GM12878 (cell line): ENCODE data around the gene NR2F2. TPM values are rescaled to one million over a fixed set of nuclear protein-coding genes. Genes with fewer than 3 reads are reported as not detected.
A peak's percentile ranks its signal among the peaks of the same experiment; 100 is the strongest.

Experiments
- ATAC-seq: fragments of 200-7000 bp; cut with Tn5 transposase; 3 replicates; pipeline ENCODE4 v1.9.1; 2020; ENCODE audit warnings: mild to moderate bottlenecking, moderate library complexity
- BruUV-seq: library from RNA; stranded (reverse); fragments of 400-500 nt; replicated peaks from 2 replicates; lab custom pipeline; 2021; lab: Mats Ljungman, UMichigan
- CTCF ChIA-PET: fragments of 300-600 bp; sonication (Branson Sonifier 250); formaldehyde crosslinking; extraction: SDS; loops from one replicate; lab custom pipeline; 2021; ENCODE audit warnings: inconsistent platforms; lab: Yijun Ruan, JAX
- POLR2A ChIA-PET: fragments of 350-600 bp; formaldehyde crosslinking; extraction: SDS; loops from one replicate; lab custom pipeline; 2021; ENCODE audit warnings: inconsistent platforms; lab: Charles Lee
- RAD21 ChIA-PET: fragments of 300-600 bp; sonication (Branson Sonifier 250); formaldehyde crosslinking; loops from one replicate; lab custom pipeline; 2023; ENCODE audit warnings: antibody characterized with exemption; ENCODE audit not compliant: unreplicated experiment; lab: Charles Lee
- SMC1A ChIA-PET: fragments of 300-600 bp; sonication (Branson Sonifier 250); formaldehyde crosslinking; loops from one replicate; lab custom pipeline; 2023; ENCODE audit not compliant: unreplicated experiment, uncharacterized antibody; lab: Charles Lee
- DNase-seq: peaks from one replicate; pipeline ENCODE4 v3.0.0-alpha.2; 2011; ENCODE audit warnings: low read depth, low spot score
- FAIRE-seq: peaks from 3 replicates; lab custom pipeline; 2011; peaks lifted over from hg19 to GRCh38; lab: Jason Lieb, UNC
- H2AFZ ChIP-seq: 2 replicates; pipeline ENCODE4 v1.6.0; 2011; ENCODE audit warnings: low read depth, low read length, control low read depth; ENCODE audit not compliant: control insufficient read depth
- H3K27ac ChIP-seq: 2 replicates; pipeline ENCODE4 v1.5.1; 2011; ENCODE audit warnings: control low read depth; ENCODE audit not compliant: control insufficient read depth, insufficient read depth
- H3K27me3 ChIP-seq, 2 experiments: replicated peaks in 1 of 2; 2 replicates each; pipeline versions ENCODE4 v1.6.0 to v1.6.1; 2011; ENCODE audit warnings: low read length in 1 of 2; ENCODE audit not compliant: control insufficient read depth in 2 of 2, insufficient read depth in 2 of 2
- H3K36me3 ChIP-seq, 2 experiments: 2 replicates each; pipeline ENCODE4 v1.5.1; 2011; ENCODE audit warnings: low read length in 1 of 2; ENCODE audit not compliant: control insufficient read depth in 2 of 2, insufficient read depth in 2 of 2
- H3K4me1 ChIP-seq: 2 replicates; pipeline ENCODE4 v1.6.1; 2011; ENCODE audit warnings: mild to moderate bottlenecking, low read length, moderate library complexity, mixed read lengths; ENCODE audit not compliant: control insufficient read depth, insufficient read depth
- H3K4me2 ChIP-seq: 2 replicates; pipeline ENCODE4 v1.6.0; 2011; ENCODE audit warnings: control low read depth; ENCODE audit not compliant: control insufficient read depth, insufficient read depth
- H3K4me3 ChIP-seq: fragments of 200-600 bp; sonication (generic); 2 replicates; pipeline ENCODE4 v1.5.1; 2016
- H3K79me2 ChIP-seq: 2 replicates; pipeline ENCODE4 v1.6.0; 2011; ENCODE audit warnings: low read length; ENCODE audit not compliant: control insufficient read depth, insufficient read depth
- H3K9ac ChIP-seq: 2 replicates; pipeline ENCODE4 v1.8.0; 2011; ENCODE audit warnings: low read length, control low read depth, mixed read lengths; ENCODE audit not compliant: control insufficient read depth, insufficient read depth
- H3K9me3 ChIP-seq: replicated peaks from 3 replicates; pipeline ENCODE4 v1.5.1; 2011; ENCODE audit warnings: mild to moderate bottlenecking, low read length; ENCODE audit not compliant: control insufficient read depth, insufficient read depth
- H4K20me1 ChIP-seq: 2 replicates; pipeline ENCODE4 v1.6.0; 2011; ENCODE audit not compliant: control insufficient read depth, insufficient read depth
- BCLAF1 ChIP-seq: fragments of 450-650 bp; IDR thresholded peaks from 2 replicates; pipeline ENCODE4 v1.6.1; 2017; ENCODE audit warnings: antibody characterized with exemption, mild to moderate bottlenecking, moderate library complexity
- CHD1 ChIP-seq: IDR thresholded peaks from 2 replicates; pipeline ENCODE4 v1.6.1; 2012; ENCODE audit warnings: low read depth, low read length, improper control_type of control experiment
- EP300 ChIP-seq, 2 experiments: fragments of 150-350 bp in 1 of 2; IDR thresholded peaks; 2 replicates each; pipeline ENCODE4 v1.6.1; 2011 to 2012; ENCODE audit warnings: low read depth in 2 of 2, low read length in 2 of 2, borderline replicate concordance in 1 of 2, improper control_type of control experiment in 1 of 2, inconsistent platforms in 1 of 2; ENCODE audit not compliant: control insufficient read depth in 1 of 2
- MLLT1 ChIP-seq: fragments of 450-650 bp; IDR thresholded peaks from 2 replicates; pipeline ENCODE4 v1.6.1; 2016; ENCODE audit warnings: mild to moderate bottlenecking
- WGBS: methylation state at CpG from one replicate; pipeline ENCODE4 v1.1.6; 2016; ENCODE audit warnings: low lambda C conversion rate; ENCODE audit not compliant: insufficient replicate concordance, insufficient coverage; ENCODE audit errors: missing lambda C conversion rate; 5-methylcytosine and 5-hydroxymethylcytosine counted together
- in situ Hi-C: fragments of 300-500 bp; cut with MboI; formaldehyde crosslinking; loops from 9 replicates; pipeline ENCODE4 v1.14.3; 2018; ENCODE audit warnings: mixed read lengths
- intact Hi-C: fragments of 100-400 bp; cut with micrococcal nuclease; formaldehyde crosslinking; loops from one replicate; pipeline ENCODE4 v1.14.2; 2022; ENCODE audit not compliant: unreplicated experiment
- polyA plus RNA-seq, 11 experiments: library from polyadenylated mRNA; depleted of rRNA in 4 of 11; unstranded in 6 of 11; stranded (reverse) in 5 of 11; fragments of >200 nt; fragmentation: Nextera tagmentation in 4 of 11; fragmentation: Illumina TruSeq in 1 of 11; extraction: Ambion mirVana in 4 of 11; extraction: Trizol in 1 of 11; gene quantifications; 1 replicate in 1 of 11; 2 replicates in 10 of 11; pipeline versions ENCODE4 v1.2.1 to v1.2.3, GENCODE V29; 2011 to 2016; ENCODE audit warnings: inconsistent platforms in 2 of 11, missing spikeins in 2 of 11, low read depth in 1 of 11
- total RNA-seq, 4 experiments: library from RNA; depleted of rRNA in 3 of 4; stranded (reverse); fragments of >200 nt in 3 of 4; fragmentation: Illumina TruSeq in 1 of 4; extraction: Trizol in 1 of 4; gene quantifications; 2 replicates each; pipeline versions ENCODE4 v1.2.1 to v1.2.3, GENCODE V29; 2013 to 2021
- TF ChIP-seq, protein P1 (sequence below): fragments of 450-650 bp; IDR thresholded peaks from 2 replicates; pipeline ENCODE4 v1.6.1; 2016; ENCODE audit warnings: mild to moderate bottlenecking

Gene NR2F2
- total and polyA plus RNA-seq, 10 of the 15 experiments (the other 5 are each of a cell fraction or from before 2014, with no cell fraction given): 1.1 to 10.1 (median 3.2) TPM

GRCh38 chr15:96316953-96317629 is 13.4 kb upstream of the NR2F2 start (continued):
- TF ChIP-seq BCLAF1: no peak
- no peak for TF ChIP-seq CHD1
- TF ChIP-seq, all 136 proteins: peak for 0

DNA sequence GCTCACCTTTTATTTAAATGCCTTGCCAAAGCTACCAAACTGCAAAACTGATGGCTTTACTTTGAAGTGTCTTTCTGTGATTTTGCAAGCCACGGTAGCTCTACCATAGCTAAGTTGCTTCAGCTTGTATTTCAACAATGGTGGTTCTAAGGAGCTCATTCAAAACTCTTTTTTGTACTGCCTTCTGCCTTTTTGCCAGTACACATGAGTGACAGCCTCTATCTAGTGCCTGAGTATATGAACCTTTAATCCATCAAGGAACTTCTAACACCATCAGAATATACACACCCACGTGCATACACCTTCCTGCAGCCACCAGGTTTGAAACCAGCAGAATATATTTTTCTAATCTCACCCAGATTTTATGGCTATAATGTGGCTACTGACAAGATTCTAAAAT is 10.4 kb upstream of the NR2F2 start:
- CTCF ChIA-PET: interaction anchor here (0.7 to 2.2 kb wide), 12 partner anchors 8 to 502 kb away, joined by 3 to 10 read pairs (median 4); no protein-coding TSS in a partner anchor
- DNase-seq: no peak
- POLR2A ChIA-PET: interaction anchor here (0.6 to 3.8 kb wide), 11 partner anchors 9 to 1061 kb away, joined by 3 to 17 read pairs (median 4); partner anchors contain the start of gene NR2F2

More for the DNA sequence above, 10.4 kb upstream of the NR2F2 start:
- TF ChIP-seq MLLT1: no peak
- TF ChIP-seq, protein P1, sequence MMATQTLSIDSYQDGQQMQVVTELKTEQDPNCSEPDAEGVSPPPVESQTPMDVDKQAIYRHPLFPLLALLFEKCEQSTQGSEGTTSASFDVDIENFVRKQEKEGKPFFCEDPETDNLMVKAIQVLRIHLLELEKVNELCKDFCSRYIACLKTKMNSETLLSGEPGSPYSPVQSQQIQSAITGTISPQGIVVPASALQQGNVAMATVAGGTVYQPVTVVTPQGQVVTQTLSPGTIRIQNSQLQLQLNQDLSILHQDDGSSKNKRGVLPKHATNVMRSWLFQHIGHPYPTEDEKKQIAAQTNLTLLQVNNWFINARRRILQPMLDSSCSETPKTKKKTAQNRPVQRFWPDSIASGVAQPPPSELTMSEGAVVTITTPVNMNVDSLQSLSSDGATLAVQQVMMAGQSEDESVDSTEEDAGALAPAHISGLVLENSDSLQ: peak; percentile 56
- no peak for TF ChIP-seq EP300 (IDR thresholded peaks at IDR 0.05; ENCODE audit: borderline replicate concordance in 1 of 2, control insufficient read depth in 1 of 2, low read depth in 2 of 2, low read length in 2 of 2)
- TF ChIP-seq, all 136 proteins: peak for 1
- Histone ChIP-seq H3K4me3 (no peak overlapping the region), H3K4me1 (no peaks in the 10 kb centered on the region), H3K27me3 (peaks cover 0 to 15% of the 10 kb centered on the region in 2 experiments; a peak in 2 of 4 replicates), H3K36me3 (no peaks in the 10 kb centered on the region), H3K79me2 (no peaks in the 10 kb centered on the region), H3K4me2 (no peak overlapping the region), H3K9ac (no peak overlapping the region), H3K27ac (no peak overlapping the region), H3K9me3 (no peaks in the 10 kb centered on the region; the same call in 2 of the 3 replicates), H4K20me1 (no peaks in the 10 kb centered on the region), H2AFZ (no peak overlapping the region)
- in situ Hi-C loops: loop anchor here (10.0 kb wide), 1 partner anchor 915 kb away; no protein-coding TSS in a partner anchor
- RAD21 ChIA-PET: interaction anchor here (0.7 to 4.2 kb wide), 24 partner anchors 8 to 1072 kb away, joined by 3 to 23 read pairs (median 4); partner anchors contain the start of gene NR2F2
- SMC1A ChIA-PET: interaction anchor here (0.7 to 3.8 kb wide), 28 partner anchors 9 to 1060 kb away, joined by 3 to 26 read pairs (median 5); partner anchors contain the start of gene NR2F2
- FAIRE-seq (no peak), ATAC-seq (no peak)
- WGBS: 26% methylated on average over 2 of the region's 2 CpGs
- intact Hi-C loops: no loop called here
- BruUV-seq: no TSS peak
